A375 (cell line): ENCODE results near the gene BLTP3A. TPM values are rescaled to one million over a fixed set of nuclear protein-coding genes. Genes with fewer than 3 reads are reported as not detected.

ENCODE experiments used
- small RNA-seq: library from RNA; depleted of rRNA; stranded (forward); fragments of <200 nt; gene quantifications from one replicate; pipeline ENCODE3, GENCODE V24; 2014
- total RNA-seq: library from RNA; depleted of rRNA; stranded (reverse); fragments of >200 nt; shearing (Covaris generic); gene quantifications from 2 replicates; pipeline ENCODE4 v1.2.3, GENCODE V29; 2014; rRNA removed

The BLTP3A gene, protein sequence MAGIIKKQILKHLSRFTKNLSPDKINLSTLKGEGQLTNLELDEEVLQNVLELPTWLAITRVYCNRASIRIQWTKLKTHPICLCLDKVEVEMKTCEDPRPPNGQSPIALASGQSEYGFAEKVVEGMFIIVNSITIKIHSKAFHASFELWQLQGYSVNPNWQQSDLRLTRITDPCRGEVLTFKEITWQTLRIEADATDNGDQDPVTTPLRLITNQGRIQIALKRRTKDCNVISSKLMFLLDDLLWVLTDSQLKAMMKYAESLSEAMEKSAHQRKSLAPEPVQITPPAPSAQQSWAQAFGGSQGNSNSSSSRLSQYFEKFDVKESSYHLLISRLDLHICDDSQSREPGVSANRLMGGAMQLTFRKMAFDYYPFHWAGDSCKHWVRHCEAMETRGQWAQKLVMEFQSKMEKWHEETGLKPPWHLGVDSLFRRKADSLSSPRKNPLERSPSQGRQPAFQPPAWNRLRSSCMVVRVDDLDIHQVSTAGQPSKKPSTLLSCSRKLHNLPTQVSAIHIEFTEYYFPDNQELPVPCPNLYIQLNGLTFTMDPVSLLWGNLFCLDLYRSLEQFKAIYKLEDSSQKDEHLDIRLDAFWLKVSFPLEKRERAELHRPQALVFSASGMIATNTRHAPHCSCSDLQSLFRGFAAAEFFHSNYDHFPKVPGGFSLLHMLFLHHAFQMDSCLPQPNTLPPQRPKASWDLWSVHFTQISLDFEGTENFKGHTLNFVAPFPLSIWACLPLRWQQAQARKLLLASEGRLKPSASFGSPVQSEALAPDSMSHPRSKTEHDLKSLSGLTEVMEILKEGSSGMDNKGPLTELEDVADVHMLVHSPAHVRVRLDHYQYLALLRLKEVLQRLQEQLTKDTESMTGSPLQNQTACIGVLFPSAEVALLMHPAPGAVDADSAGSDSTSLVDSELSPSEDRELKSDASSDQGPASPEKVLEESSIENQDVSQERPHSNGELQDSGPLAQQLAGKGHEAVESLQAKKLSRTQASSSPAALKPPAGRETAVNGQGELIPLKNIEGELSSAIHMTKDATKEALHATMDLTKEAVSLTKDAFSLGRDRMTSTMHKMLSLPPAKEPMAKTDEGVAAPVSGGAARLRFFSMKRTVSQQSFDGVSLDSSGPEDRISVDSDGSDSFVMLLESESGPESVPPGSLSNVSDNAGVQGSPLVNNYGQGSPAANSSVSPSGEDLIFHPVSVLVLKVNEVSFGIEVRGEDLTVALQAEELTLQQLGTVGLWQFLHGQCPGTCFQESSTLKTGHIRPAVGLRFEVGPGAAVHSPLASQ (N-terminal part only)
- total RNA-seq: 9.7 and 13.0 TPM in 2 replicates

GRCh38 chr6:34791701-34792604, at the start of gene BLTP3A:
Gene BLTP3A, plus strand, starts transcription at chr6:34792083. Its CDS starts 168 bp downstream, at chr6:34792251.

Small RNAs within 50 kb of the gene (small RNA-seq; reads per million reads assigned to genes)
- not detected for gene RF00019

Other genes with a start within 250 kb of the BLTP3A start
- gene SPDEF, start 235.8 kb upstream of the BLTP3A start, total RNA-seq: 0.19 TPM in 1 of 2 replicates, not detected in the other
- gene ILRUN, start 95.3 kb upstream of the BLTP3A start, total RNA-seq: 15.4 and 15.7 TPM in 2 replicates
- 100 and 135 TPM in 2 replicates for gene SNRPC, start 34.6 kb upstream of the BLTP3A start, total RNA-seq
- gene TAF11, start 96.0 kb downstream of the BLTP3A start, total RNA-seq: 16.0 and 18.4 TPM in 2 replicates
- 7.3 and 7.4 TPM in 2 replicates for gene ANKS1A, start 97.2 kb downstream of the BLTP3A start, total RNA-seq